ENCODE measurements around the gene COL10A1.

COL10A1 gene

DNA sequence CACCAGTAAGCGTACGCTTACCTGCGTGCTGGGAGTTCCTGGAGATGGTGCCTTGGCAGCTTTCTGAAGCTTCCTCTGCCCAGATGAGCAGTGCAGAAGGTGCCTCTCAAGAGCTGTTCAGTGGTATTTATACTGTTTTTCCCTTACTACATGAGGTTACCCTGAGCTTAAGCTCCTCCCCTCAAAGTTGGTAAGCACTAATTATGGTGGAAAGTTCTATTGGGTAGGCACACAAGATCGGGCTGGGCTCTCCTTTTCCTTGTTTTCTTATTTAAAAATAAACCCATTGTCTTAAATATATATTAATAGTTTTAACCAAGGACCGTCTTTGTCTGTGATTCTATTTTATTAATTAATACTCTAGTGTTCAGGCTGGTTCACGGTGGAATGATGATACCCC, at the start of gene COL10A1:
Gene COL10A1, minus strand, starts transcription at position 101 of the 400 bp plus-strand sequence. CDS start 640 bp downstream, outside the sequence.
- DNase-seq (ENCODE audit: low read depth in 2 of 2) = no peak

DNA sequence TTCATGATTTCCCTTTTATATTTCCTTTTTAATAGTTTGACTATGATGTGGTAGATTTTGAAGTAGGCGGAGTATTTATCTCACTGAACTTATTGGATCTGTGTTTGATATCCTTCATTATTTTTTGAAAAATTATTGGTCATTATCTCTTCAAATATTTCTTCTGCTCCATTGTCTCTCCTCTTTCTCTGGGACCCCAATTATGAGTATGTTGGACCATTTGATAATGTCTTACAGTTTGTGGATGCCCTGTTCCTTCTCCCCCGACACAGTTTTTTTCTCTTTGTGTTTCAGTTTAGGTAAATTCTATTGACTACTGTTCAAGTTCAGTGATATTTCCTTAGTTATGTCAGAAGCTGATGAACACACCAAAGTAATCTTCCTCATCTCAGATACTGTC, 49.4 kb upstream of the COL10A1 start:
- no peak for DNase-seq (ENCODE audit: low read depth in 2 of 2)

DNA sequence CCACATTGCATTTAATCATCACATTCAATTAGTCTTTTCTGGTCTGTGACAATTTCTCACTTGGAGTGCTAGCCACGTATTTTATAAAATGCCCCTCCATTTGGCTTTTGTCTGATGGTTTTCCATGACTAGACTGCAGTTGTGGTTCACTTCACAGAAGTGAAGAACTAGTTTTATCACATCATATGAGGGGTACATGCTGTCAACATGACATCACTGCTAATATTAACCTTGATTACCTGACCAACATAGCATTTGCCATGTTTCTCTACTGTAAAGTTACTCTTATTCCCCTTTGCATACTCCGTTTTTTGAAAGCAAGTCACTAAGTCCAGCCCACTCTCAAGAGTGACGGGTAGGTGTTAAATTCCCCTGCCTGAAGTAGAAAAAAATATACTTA, 48.0 kb upstream of the COL10A1 start:
- no peak for DNase-seq (ENCODE audit: low read depth in 2 of 2)

DNA sequence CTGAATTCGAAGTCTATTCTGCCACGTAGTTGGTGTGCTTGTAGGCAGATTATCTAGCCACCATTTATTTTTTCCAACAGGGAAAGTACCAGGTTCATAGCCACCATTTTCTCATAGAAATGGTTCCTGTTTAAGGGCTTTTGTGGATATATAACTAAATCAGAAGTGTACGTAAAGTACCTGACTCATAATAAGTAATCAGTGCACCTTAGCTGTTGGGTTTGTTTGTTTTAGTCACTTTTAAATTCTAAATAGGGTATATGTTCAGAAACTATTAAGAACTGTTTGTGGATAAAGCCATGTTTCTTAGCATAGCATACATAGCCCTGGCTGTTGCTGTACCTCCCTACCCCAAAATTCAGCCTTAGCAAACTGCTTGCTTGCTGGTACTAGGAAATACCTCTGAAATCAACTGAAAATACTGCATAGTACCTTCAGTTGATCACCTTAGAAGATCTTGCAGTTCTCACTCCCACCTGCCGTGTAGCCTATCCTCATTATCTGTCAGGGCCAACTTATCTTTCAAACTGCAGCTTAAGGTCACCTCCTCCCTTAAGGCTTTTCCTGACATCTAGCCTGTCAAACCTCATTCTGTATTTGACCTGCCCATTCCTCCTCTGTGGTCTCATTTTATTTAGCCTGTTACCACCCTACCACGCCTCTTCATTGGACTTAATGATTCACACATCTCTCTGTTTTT, 44.6 kb upstream of the COL10A1 start:
- no peak for DNase-seq (ENCODE audit: low read depth in 2 of 2)

DNA sequence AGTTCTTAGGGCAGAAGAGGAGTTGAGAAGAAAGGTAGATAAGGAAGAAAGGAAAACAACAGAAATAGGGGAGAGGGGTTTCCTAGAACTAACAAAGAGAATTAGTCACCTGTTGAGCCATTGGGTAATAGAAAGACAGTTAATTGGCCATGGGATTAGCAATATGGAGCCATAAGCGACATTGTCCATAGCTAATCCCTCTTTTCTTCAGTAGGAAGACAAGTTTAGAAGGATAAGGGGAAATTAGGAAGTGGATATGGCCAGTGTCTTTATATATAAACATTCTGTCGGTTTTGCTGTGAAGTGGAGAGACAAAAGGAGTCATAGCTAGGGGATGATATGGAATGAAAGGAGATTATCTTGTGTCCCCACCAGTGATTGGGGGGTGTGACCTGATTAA, 43.9 kb upstream of the COL10A1 start:
- no peak for DNase-seq (ENCODE audit: low read depth in 2 of 2)

DNA sequence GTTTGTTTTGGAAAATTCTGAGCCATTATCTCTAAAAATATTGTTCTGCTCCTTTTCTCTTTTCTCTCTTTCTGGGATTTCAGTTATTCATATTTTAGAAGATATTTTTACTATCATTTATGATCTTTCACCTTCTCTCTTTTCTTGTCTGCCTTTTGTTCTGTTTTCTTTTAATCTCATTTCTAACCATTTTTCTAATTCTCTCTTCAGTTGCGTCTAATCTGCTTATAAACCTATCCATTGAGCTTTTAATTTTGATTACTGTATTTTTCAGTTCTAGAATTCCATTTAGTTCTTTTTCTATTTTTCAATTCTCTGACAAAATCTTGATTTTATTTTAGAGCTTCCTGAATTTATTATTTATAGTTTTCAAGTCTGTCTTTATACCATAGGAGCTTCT, 42.2 kb upstream of the COL10A1 start:
- no peak for DNase-seq (ENCODE audit: low read depth in 2 of 2)

GRCh38 chr6:116166369-116166768, 40.4 kb upstream of the COL10A1 start:
- DNase-seq (ENCODE audit: low read depth in 2 of 2) = no peak

- no peak for DNase-seq (ENCODE audit: low read depth in 2 of 2)
Observed at GRCh38 chr6:116165596-116165995, 39.7 kb upstream of the COL10A1 start.

GRCh38 chr6:116159782-116160524, 34.0 kb upstream of the COL10A1 start:
- no peak for DNase-seq (ENCODE audit: low read depth in 2 of 2)

DNA sequence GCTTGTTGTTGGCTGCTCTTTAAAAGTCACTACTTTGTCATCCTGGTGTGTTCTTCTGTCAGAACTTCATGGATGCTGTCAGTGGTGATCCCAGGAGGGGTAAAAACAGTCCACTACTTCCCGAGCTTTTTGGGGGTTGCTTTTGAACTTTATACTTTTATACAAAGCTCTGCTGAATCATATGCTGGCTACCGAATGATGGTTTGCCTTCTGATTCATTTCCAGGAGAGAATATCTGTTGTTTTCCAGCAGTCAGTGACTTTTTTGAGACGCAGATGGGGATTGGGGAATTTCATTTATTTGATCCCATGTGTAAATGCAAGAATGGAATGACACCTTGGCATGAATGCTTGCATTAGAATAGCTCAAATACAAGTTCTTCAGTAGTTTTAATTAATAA, 32.7 kb upstream of the COL10A1 start:
- DNase-seq (ENCODE audit: low read depth in 2 of 2) = no peak

GRCh38 chr6:116157391-116157790, 31.5 kb upstream of the COL10A1 start:
- DNase-seq (ENCODE audit: low read depth in 2 of 2) = no peak

- DNase-seq (ENCODE audit: low read depth in 2 of 2) = no peak
Observed at GRCh38 chr6:116156405-116157326, 30.7 kb upstream of the COL10A1 start.

GRCh38 chr6:116154887-116155286, 29.0 kb upstream of the COL10A1 start:
- DNase-seq (ENCODE audit: low read depth in 2 of 2) = no peak

DNA sequence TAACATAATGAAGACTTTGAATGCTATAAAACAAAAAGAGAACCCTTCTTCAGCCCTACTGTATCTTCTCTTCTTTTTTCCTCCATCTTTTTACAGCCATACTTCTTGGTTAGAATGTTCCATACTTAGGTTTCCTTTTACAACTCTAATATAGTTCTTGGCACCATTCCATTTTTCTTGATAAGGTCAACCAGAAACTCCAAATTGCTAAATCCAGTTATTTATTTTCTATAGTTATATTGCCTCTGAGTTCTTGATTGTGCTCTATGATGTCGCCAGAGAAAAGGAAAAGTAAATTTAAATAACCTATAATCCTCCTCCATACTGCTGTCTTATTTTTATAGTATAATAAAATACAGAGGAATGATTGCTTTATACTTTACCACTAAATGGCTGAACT, 26.7 kb upstream of the COL10A1 start:
- DNase-seq (ENCODE audit: low read depth in 2 of 2) = no peak

DNA sequence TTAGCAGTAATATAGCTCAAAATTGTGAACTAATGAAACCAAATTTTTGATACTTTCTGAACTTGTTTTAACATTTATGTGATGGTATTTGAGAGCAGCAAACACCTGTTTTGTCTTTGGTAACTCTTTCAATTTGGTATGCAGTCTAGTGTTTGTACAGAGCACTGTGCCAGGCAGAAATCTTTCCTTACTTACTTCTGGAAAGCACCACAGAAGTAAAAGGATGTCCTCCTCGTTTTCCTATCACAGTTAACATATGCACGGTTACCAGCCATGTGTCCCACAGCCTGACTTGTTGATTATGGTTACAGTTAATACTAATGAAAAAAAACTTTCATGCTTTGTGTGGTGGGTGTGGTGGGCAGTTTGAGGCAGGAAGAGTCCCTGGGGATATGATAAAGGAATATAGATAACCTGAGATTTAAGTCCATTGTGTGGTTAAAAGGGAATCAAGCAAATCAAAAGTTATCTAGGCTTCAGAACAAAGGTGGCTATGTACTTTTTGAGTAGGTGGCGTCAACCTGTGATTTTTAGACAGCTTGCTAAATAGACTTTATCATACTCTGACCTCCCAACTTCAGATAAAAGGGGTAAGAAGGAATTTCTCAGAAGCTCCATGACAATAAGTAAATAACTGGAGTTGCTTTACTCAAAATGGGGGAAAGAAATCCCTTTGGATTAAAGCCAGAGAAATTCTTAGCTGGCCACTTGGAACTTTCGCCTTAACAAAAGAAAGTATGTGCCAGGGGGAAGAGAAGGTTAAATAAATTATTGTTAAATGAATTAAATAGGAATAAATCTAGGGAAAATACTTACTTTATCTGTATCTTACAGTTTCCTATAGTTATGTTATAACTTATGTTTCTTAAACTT, 20.1 kb upstream of the COL10A1 start:
- DNase-seq (ENCODE audit: low read depth in 2 of 2) = no peak

- no peak for DNase-seq (ENCODE audit: low read depth in 2 of 2)
Observed at GRCh38 chr6:116144605-116145004, 18.7 kb upstream of the COL10A1 start.

DNA sequence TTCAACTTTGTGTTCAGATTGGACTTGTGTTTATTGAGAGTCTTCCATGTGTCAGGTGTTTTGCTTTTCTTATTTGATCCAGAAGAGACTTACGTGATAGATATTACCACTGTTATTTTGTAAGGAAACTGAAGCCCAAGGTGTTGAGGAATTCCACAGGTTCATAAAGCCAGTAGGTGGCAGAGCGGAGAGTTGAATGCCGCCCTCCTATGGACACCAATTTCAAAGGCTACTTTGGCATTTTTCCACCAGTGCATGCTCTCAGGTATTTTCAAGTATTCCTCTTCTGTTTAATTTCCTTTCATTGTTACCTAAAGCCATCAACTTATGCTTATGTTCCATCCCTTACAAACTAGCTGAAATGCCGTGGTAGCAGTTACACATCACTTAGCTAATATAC, 14.0 kb upstream of the COL10A1 start:
- no peak for DNase-seq (ENCODE audit: low read depth in 2 of 2)

GRCh38 chr6:116136933-116137340, 11.0 kb upstream of the COL10A1 start:
- no peak for DNase-seq (ENCODE audit: low read depth in 2 of 2)

DNA sequence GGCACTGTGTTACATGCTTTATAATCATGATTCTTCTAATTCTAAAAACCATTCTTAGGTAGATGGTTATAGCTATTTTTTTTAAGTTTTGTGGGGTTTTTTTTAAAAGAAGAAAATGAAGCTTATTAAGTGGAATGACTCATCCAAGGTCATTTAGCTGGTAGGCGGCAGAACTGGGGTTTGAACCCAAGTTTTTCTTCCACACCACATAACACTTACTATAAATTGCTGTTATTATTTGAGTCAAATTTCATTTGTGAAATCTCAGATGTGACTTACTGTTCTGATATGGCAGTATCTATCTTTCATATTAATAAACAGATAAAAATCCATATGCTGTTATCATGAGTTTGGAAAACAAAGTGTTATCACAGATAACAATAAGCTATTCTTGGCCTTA, 10.4 kb upstream of the COL10A1 start:
- no peak for DNase-seq (ENCODE audit: low read depth in 2 of 2)

DNA sequence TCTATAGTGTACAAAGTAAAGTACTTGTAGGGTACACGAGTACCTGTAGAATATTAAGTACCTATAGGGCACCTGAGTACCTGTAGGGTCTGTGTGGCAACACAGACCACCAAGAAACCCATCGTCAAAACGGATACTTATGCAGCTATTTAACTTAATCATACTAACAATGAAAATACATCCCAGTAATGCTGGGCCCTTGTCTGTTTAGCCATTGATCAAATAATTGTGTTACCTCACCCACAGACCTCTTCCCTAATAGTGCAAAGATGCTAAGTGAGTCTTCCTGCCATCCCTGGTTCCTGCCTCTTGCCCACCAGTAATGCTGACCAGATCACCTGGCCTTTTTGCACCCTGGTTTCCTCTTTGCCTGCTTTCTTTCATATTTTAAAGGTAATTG, 7.5 kb upstream of the COL10A1 start:
- DNase-seq (ENCODE audit: low read depth in 2 of 2) = no peak

- DNase-seq (ENCODE audit: low read depth in 2 of 2) = no peak
Observed at GRCh38 chr6:116127771-116128493, 2.0 kb upstream of the COL10A1 start.

All from stimulated activated CD4-positive, alpha-beta T cell treated with anti-CD3 and anti-CD28 coated beads, Interleukin-12 subunit alpha, Interleukin-12 subunit beta, amount 100 ng/mL, for 24 hours (primary cell).